GM12878 (cell line): ENCODE data around the gene BUD23. TPM values are rescaled to one million over a fixed set of nuclear protein-coding genes. Genes with fewer than 3 reads are reported as not detected.

Experiments used
- ATAC-seq: fragments of 200-7000 bp; cut with Tn5 transposase; 3 replicates; pipeline ENCODE4 v1.9.1; 2020; ENCODE audit warnings: mild to moderate bottlenecking, moderate library complexity
- BruUV-seq: library from RNA; stranded (reverse); fragments of 400-500 nt; replicated peaks from 2 replicates; lab custom pipeline; 2021; lab: Mats Ljungman, UMichigan
- CTCF ChIA-PET: fragments of 300-600 bp; sonication (Branson Sonifier 250); formaldehyde crosslinking; extraction: SDS; loops from one replicate; lab custom pipeline; 2021; ENCODE audit warnings: inconsistent platforms; lab: Yijun Ruan, JAX
- POLR2A ChIA-PET: fragments of 350-600 bp; formaldehyde crosslinking; extraction: SDS; loops from one replicate; lab custom pipeline; 2021; ENCODE audit warnings: inconsistent platforms; lab: Charles Lee
- RAD21 ChIA-PET: fragments of 300-600 bp; sonication (Branson Sonifier 250); formaldehyde crosslinking; loops from one replicate; lab custom pipeline; 2023; ENCODE audit warnings: antibody characterized with exemption; ENCODE audit not compliant: unreplicated experiment; lab: Charles Lee
- SMC1A ChIA-PET: fragments of 300-600 bp; sonication (Branson Sonifier 250); formaldehyde crosslinking; loops from one replicate; lab custom pipeline; 2023; ENCODE audit not compliant: unreplicated experiment, uncharacterized antibody; lab: Charles Lee
- DNase-seq: peaks from one replicate; pipeline ENCODE4 v3.0.0-alpha.2; 2011; ENCODE audit warnings: low read depth, low spot score
- FAIRE-seq: peaks from 3 replicates; lab custom pipeline; 2011; peaks lifted over from hg19 to GRCh38; lab: Jason Lieb, UNC
- H2AFZ ChIP-seq: 2 replicates; pipeline ENCODE4 v1.6.0; 2011; ENCODE audit warnings: low read depth, low read length, control low read depth; ENCODE audit not compliant: control insufficient read depth
- H3K27ac ChIP-seq: 2 replicates; pipeline ENCODE4 v1.5.1; 2011; ENCODE audit warnings: control low read depth; ENCODE audit not compliant: control insufficient read depth, insufficient read depth
- H3K27me3 ChIP-seq, 2 experiments: replicated peaks in 1 of 2; 2 replicates each; pipeline versions ENCODE4 v1.6.0 to v1.6.1; 2011; ENCODE audit warnings: low read length in 1 of 2; ENCODE audit not compliant: control insufficient read depth in 2 of 2, insufficient read depth in 2 of 2
- H3K36me3 ChIP-seq, 2 experiments: 2 replicates each; pipeline ENCODE4 v1.5.1; 2011; ENCODE audit warnings: low read length in 1 of 2; ENCODE audit not compliant: control insufficient read depth in 2 of 2, insufficient read depth in 2 of 2
- H3K4me1 ChIP-seq: 2 replicates; pipeline ENCODE4 v1.6.1; 2011; ENCODE audit warnings: mild to moderate bottlenecking, low read length, moderate library complexity, mixed read lengths; ENCODE audit not compliant: control insufficient read depth, insufficient read depth
- H3K4me2 ChIP-seq: 2 replicates; pipeline ENCODE4 v1.6.0; 2011; ENCODE audit warnings: control low read depth; ENCODE audit not compliant: control insufficient read depth, insufficient read depth
- H3K4me3 ChIP-seq: fragments of 200-600 bp; sonication (generic); 2 replicates; pipeline ENCODE4 v1.5.1; 2016
- H3K79me2 ChIP-seq: 2 replicates; pipeline ENCODE4 v1.6.0; 2011; ENCODE audit warnings: low read length; ENCODE audit not compliant: control insufficient read depth, insufficient read depth
- H3K9ac ChIP-seq: 2 replicates; pipeline ENCODE4 v1.8.0; 2011; ENCODE audit warnings: low read length, control low read depth, mixed read lengths; ENCODE audit not compliant: control insufficient read depth, insufficient read depth
- H3K9me3 ChIP-seq: replicated peaks from 3 replicates; pipeline ENCODE4 v1.5.1; 2011; ENCODE audit warnings: mild to moderate bottlenecking, low read length; ENCODE audit not compliant: control insufficient read depth, insufficient read depth
- H4K20me1 ChIP-seq: 2 replicates; pipeline ENCODE4 v1.6.0; 2011; ENCODE audit not compliant: control insufficient read depth, insufficient read depth
- CBX3 ChIP-seq: fragments of 200-600 bp; sonication (generic); IDR thresholded peaks from 2 replicates; pipeline ENCODE4 v1.6.1; 2016; ENCODE audit warnings: low read depth, borderline replicate concordance
- GABPA ChIP-seq: IDR thresholded peaks from 2 replicates; pipeline ENCODE4 v1.6.1; 2014; ENCODE audit warnings: antibody characterized with exemption, low read depth, mild to moderate bottlenecking, inconsistent platforms
- IRF3 ChIP-seq: fragments of 450-650 bp; IDR thresholded peaks from 2 replicates; pipeline ENCODE4 v1.6.1; 2014; ENCODE audit warnings: mild to moderate bottlenecking
- MEF2A ChIP-seq: IDR thresholded peaks from 2 replicates; pipeline ENCODE4 v1.6.1; 2011; ENCODE audit warnings: low read depth, mild to moderate bottlenecking, low read length, moderate library complexity; ENCODE audit not compliant: insufficient read depth
- MXI1 ChIP-seq: fragments of 150-350 bp; IDR thresholded peaks from 2 replicates; pipeline ENCODE4 v1.6.1; 2011; ENCODE audit warnings: low read depth, mild to moderate bottlenecking, inconsistent platforms, low read length, improper control_type of control experiment
- NR2C1 ChIP-seq: fragments of 450-650 bp; IDR thresholded peaks from 2 replicates; pipeline ENCODE4 v1.6.1; 2017; ENCODE audit warnings: antibody characterized with exemption, mild to moderate bottlenecking, moderate library complexity
- NR2C2 ChIP-seq: IDR thresholded peaks from 2 replicates; pipeline ENCODE4 v1.6.1; 2011; ENCODE audit warnings: borderline replicate concordance, low read depth; ENCODE audit not compliant: control insufficient read depth, insufficient read length
- ZSCAN29 ChIP-seq: fragments of 450-650 bp; IDR thresholded peaks from 2 replicates; pipeline ENCODE4 v1.6.1; 2017; ENCODE audit warnings: mild to moderate bottlenecking, moderate library complexity
- WGBS: methylation state at CpG from one replicate; pipeline ENCODE4 v1.1.6; 2016; ENCODE audit warnings: low lambda C conversion rate; ENCODE audit not compliant: insufficient replicate concordance, insufficient coverage; ENCODE audit errors: missing lambda C conversion rate; 5-methylcytosine and 5-hydroxymethylcytosine counted together
- in situ Hi-C: fragments of 300-500 bp; cut with MboI; formaldehyde crosslinking; loops from 9 replicates; pipeline ENCODE4 v1.14.3; 2018; ENCODE audit warnings: mixed read lengths
- intact Hi-C: fragments of 100-400 bp; cut with micrococcal nuclease; formaldehyde crosslinking; loops from one replicate; pipeline ENCODE4 v1.14.2; 2022; ENCODE audit not compliant: unreplicated experiment
- polyA plus RNA-seq, 11 experiments: library from polyadenylated mRNA; depleted of rRNA in 4 of 11; unstranded in 6 of 11; stranded (reverse) in 5 of 11; fragments of >200 nt; fragmentation: Nextera tagmentation in 4 of 11; fragmentation: Illumina TruSeq in 1 of 11; extraction: Ambion mirVana in 4 of 11; extraction: Trizol in 1 of 11; gene quantifications; 1 replicate in 1 of 11; 2 replicates in 10 of 11; pipeline versions ENCODE4 v1.2.1 to v1.2.3, GENCODE V29; 2011 to 2016; ENCODE audit warnings: inconsistent platforms in 2 of 11, missing spikeins in 2 of 11, low read depth in 1 of 11
- total RNA-seq, 4 experiments: library from RNA; depleted of rRNA in 3 of 4; stranded (reverse); fragments of >200 nt in 3 of 4; fragmentation: Illumina TruSeq in 1 of 4; extraction: Trizol in 1 of 4; gene quantifications; 2 replicates each; pipeline versions ENCODE4 v1.2.1 to v1.2.3, GENCODE V29; 2013 to 2021
- TF ChIP-seq, protein P1 (sequence below): IDR thresholded peaks from 2 replicates; pipeline ENCODE4 v1.6.1; 2012; ENCODE audit warnings: improper control_type of control experiment, low read depth, low read length; ENCODE audit not compliant: insufficient replicate concordance

BUD23 gene
- total and polyA plus RNA-seq, 10 of the 15 experiments (the other 5 are each of a cell fraction or from before 2014, with no cell fraction given), result 36.4 to 138 (median 99.5) TPM

DNA sequence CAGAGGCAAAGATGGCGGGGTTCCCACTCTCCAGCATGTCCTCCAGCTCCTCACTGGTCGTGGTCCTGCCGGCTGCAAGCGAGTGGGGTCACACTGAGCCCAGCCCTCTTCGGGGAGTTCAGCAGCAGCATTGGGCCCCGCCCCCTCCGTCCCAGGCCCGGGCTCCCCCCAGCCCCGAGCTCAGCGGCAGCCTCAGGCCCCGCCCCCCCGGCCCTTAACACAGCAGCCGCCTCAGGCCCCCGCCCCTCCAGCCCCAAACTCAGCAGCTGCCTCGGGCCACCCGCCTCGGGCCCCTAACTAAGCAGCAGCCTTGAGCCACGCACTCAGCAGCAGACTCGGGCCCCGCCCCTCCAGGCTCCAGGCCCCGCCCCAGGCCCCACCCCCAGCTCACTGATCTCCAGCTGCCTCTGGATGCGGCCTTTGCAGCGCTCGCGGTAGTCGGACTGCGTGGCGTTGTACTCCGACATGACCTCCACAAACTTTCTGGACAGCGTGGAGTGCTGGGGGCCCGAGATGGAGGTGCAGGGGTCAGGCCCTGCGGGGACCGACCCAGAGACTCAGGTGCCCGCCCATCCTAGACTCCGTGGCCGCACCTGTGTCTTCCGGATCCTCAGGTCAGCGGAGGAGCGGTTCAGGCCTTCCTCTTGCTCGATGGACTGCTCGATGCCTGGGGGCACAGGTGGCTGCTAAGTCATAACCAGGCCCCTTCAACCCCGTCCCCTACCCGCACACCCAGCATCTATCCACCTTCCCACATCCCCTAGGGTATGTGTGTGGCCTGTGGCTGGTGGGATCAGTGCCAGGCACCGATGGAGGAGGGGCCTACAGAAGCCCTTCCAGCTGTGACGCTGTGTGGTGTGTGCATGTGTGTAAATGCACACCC is 20.6 kb downstream of the BUD23 start:
- no peaks in the 10 kb centered on the region for H3K79me2 ChIP-seq
- no peak for DNase-seq
- no peaks in the 10 kb centered on the region for H3K9me3 ChIP-seq
- WGBS, result 36% methylated on average over 35 of the region's 45 CpGs
- CTCF ChIA-PET, result no interaction called here
- POLR2A ChIA-PET, result interaction anchor here (0.6 kb wide), 1 partner anchor 73 kb away, joined by 3 read pairs; no protein-coding TSS in a partner anchor
- H3K27ac ChIP-seq, result no peak overlapping the region
- H3K4me1 ChIP-seq, result no peaks in the 10 kb centered on the region
- RAD21 ChIA-PET, result no interaction called here
- no peaks in the 10 kb centered on the region for H4K20me1 ChIP-seq
- intact Hi-C loops (no loop called here), in situ Hi-C loops (no loop called here)
- TF ChIP-seq IRF3, result no peak
- TF ChIP-seq MXI1, result no peak
- TF ChIP-seq, protein P1, sequence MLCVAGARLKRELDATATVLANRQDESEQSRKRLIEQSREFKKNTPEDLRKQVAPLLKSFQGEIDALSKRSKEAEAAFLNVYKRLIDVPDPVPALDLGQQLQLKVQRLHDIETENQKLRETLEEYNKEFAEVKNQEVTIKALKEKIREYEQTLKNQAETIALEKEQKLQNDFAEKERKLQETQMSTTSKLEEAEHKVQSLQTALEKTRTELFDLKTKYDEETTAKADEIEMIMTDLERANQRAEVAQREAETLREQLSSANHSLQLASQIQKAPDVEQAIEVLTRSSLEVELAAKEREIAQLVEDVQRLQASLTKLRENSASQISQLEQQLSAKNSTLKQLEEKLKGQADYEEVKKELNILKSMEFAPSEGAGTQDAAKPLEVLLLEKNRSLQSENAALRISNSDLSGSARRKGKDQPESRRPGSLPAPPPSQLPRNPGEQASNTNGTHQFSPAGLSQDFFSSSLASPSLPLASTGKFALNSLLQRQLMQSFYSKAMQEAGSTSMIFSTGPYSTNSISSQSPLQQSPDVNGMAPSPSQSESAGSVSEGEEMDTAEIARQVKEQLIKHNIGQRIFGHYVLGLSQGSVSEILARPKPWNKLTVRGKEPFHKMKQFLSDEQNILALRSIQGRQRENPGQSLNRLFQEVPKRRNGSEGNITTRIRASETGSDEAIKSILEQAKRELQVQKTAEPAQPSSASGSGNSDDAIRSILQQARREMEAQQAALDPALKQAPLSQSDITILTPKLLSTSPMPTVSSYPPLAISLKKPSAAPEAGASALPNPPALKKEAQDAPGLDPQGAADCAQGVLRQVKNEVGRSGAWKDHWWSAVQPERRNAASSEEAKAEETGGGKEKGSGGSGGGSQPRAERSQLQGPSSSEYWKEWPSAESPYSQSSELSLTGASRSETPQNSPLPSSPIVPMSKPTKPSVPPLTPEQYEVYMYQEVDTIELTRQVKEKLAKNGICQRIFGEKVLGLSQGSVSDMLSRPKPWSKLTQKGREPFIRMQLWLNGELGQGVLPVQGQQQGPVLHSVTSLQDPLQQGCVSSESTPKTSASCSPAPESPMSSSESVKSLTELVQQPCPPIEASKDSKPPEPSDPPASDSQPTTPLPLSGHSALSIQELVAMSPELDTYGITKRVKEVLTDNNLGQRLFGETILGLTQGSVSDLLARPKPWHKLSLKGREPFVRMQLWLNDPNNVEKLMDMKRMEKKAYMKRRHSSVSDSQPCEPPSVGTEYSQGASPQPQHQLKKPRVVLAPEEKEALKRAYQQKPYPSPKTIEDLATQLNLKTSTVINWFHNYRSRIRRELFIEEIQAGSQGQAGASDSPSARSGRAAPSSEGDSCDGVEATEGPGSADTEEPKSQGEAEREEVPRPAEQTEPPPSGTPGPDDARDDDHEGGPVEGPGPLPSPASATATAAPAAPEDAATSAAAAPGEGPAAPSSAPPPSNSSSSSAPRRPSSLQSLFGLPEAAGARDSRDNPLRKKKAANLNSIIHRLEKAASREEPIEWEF, result no peak
- TF ChIP-seq ZSCAN29, result no peak
- TF ChIP-seq MEF2A, result no peak
- TF ChIP-seq NR2C1, result no peak
- TF ChIP-seq NR2C2, result no peak
- no peak for TF ChIP-seq GABPA
- TF ChIP-seq CBX3, result no peak
- H3K27me3 ChIP-seq, result no peaks in the 10 kb centered on the region
- H2AFZ ChIP-seq, result peak overlapping the region; percentile 39
- H3K4me3 ChIP-seq, result no peak overlapping the region
- H3K4me2 ChIP-seq, result 0 out of 2 replicates have a peak overlapping the region, but pooled peaks have one; percentile 25
- BruUV-seq, result no TSS peak
- SMC1A ChIA-PET, result no interaction called here
- no peak overlapping the region for H3K9ac ChIP-seq
- ATAC-seq, result peak; percentile 48
- peaks cover 2 to 8% of the 10 kb centered on the region in 2 experiments; a peak in 3 of 4 replicates for H3K36me3 ChIP-seq
- FAIRE-seq, result no peak
